ENCODE measurements around the gene EEF1AKMT2. TPM values are rescaled to one million over a fixed set of nuclear protein-coding genes. Genes with fewer than 3 reads are reported as not detected.
"Not testable (repeated sequence)": the region's sequence is repeated elsewhere in the genome, so short reads cannot be mapped to it uniquely, and the experiment has no call there.

EEF1AKMT2 gene
- total RNA-seq, 6 experiments from 2014 or later: 5.3 to 7.9 (median 7.4) TPM

DNA sequence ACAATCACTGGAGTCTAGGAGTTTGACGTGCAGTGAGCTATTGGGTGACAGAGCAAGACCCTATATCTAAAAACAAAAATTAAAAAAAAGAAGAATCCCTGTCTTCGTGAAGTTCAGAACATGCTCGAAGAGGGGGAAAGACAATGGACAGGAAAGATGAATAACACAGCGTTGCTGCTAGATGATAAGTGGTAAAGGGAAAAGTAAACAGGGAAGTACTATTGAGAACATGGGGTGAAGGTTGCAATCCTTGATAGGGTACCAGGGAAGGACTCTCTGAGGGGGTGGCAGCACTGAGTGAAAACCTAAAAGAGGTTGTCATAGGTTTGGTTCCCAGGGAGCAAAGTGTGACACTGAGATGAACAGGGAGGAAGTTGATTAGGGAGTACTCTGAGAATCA, 7.1 kb upstream of the EEF1AKMT2 start:
- intact Hi-C loops (cut with DNase I): no loop called here

DNA sequence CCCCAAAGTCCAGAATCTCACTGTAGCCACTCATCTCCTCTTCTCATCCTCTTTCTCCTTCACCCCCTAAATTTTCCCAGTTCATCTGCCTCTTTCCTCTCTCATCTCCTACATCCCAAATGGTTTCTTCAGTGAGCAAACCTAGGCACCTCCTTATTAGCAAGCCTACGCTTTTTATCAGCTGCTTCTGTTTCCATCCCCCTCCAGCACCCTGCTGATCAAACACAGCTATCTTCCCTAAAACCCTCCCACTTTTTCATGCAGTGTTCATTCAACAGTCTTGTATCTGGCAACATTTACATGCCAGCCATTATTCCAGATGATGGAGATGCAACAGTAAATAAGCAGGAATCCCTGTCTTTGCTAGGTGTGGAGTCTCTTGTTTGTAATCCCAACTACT, 6.7 kb upstream of the EEF1AKMT2 start:
- H3K4me3 ChIP-seq: no peak overlapping the region
- no peak for ATAC-seq
- TF ChIP-seq, protein P1, sequence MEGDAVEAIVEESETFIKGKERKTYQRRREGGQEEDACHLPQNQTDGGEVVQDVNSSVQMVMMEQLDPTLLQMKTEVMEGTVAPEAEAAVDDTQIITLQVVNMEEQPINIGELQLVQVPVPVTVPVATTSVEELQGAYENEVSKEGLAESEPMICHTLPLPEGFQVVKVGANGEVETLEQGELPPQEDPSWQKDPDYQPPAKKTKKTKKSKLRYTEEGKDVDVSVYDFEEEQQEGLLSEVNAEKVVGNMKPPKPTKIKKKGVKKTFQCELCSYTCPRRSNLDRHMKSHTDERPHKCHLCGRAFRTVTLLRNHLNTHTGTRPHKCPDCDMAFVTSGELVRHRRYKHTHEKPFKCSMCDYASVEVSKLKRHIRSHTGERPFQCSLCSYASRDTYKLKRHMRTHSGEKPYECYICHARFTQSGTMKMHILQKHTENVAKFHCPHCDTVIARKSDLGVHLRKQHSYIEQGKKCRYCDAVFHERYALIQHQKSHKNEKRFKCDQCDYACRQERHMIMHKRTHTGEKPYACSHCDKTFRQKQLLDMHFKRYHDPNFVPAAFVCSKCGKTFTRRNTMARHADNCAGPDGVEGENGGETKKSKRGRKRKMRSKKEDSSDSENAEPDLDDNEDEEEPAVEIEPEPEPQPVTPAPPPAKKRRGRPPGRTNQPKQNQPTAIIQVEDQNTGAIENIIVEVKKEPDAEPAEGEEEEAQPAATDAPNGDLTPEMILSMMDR (IDR thresholded peaks at IDR 0.05): no peak
- no peak for TF ChIP-seq POLR2A (IDR thresholded peaks at IDR 0.05)
- WGBS (ENCODE audit: insufficient coverage, low coverage, low lambda C conversion rate, missing lambda C conversion rate): 100% methylated on average over 1 of the region's 1 CpG
- no peak overlapping the region for H3K27ac ChIP-seq
- H3K36me3 ChIP-seq: no peaks in the 10 kb centered on the region
- DNase-seq: no peak
- H3K27me3 ChIP-seq: no peaks in the 10 kb centered on the region
- H3K4me1 ChIP-seq: peaks cover 0 to 10% (median 5%) of the 10 kb centered on the region in 4 donors
- intact Hi-C loops (cut with DNase I): no loop called here
- H3K9me3 ChIP-seq: no peaks in the 10 kb centered on the region

More for the DNA sequence above, 7.1 kb upstream of the EEF1AKMT2 start:
- H3K27ac ChIP-seq: no peak overlapping the region
- no peaks in the 10 kb centered on the region for H3K27me3 ChIP-seq
- no peaks in the 10 kb centered on the region for H3K9me3 ChIP-seq
- no peak overlapping the region for H3K4me3 ChIP-seq
- DNase-seq (no peak), ATAC-seq (no peak)
- WGBS (ENCODE audit: insufficient coverage, low coverage, low lambda C conversion rate, missing lambda C conversion rate): 47% methylated on average over 4 of the region's 4 CpGs
- H3K4me1 ChIP-seq: peaks cover 0 to 10% (median 5%) of the 10 kb centered on the region in 4 donors
- H3K36me3 ChIP-seq: no peaks in the 10 kb centered on the region
- no peak for TF ChIP-seq POLR2A (IDR thresholded peaks at IDR 0.05)
- TF ChIP-seq, protein P1 (IDR thresholded peaks at IDR 0.05): no peak

DNA sequence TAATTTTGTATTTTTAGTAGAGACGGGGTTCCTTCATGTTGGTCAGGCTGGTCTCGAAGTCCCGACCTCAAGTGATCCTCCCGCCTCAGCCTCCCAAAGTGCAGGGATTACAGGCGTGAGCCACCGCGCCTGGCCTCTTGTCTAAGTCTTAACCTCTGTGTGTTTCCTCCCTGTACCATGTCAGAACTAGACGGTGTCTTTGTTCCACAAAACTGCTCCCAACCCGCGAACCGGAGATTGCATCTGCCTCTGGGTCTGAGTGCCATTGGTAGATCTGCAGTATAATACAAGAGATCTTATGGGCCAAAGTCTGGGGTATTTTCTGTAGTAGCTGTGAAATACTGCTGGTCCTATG, 1.3 kb upstream of the EEF1AKMT2 start:
- ATAC-seq (no peak), DNase-seq (no peak)
- Histone ChIP-seq H3K27me3 (no peaks in the 10 kb centered on the region), H3K4me3 (peak overlapping the region; percentile 70 to 92 (median 77)), H3K4me1 (peaks cover 0 to 7% (median 3%) of the 10 kb centered on the region in 4 donors), H3K27ac (no peak overlapping the region), H3K9me3 (no peaks in the 10 kb centered on the region), H3K36me3 (peaks cover 0 to 4% (median 0%) of the 10 kb centered on the region in 4 donors)
- WGBS (ENCODE audit: insufficient coverage, low coverage, low lambda C conversion rate, missing lambda C conversion rate): no CpG with 5 or more reads among the region's 11 CpGs
- TF ChIP-seq, protein P1 (IDR thresholded peaks at IDR 0.05): no peak
- TF ChIP-seq POLR2A (IDR thresholded peaks at IDR 0.05): no peak
- intact Hi-C loops (cut with DNase I): no loop called here

DNA sequence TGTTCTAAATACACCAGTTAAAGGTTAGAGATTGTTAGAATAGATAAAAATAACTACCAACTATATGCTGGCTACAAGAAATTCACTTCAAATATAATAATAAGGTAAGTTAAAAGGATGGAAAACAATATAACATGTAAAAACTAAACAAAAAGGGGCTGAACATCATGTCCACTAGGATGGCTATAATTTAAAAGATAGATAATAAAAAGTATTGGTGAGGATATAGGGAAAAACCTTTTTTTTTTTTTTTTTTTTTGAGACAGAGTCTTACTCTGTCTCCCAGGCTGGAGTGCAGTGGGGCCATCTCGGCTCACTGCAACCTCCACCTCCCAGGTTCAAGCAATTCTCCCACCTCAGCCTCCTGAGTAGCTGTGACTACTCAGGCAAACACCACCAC, 8.8 kb downstream of the EEF1AKMT2 start:
- H3K9me3 ChIP-seq; H3K4me3 ChIP-seq; H3K27me3 ChIP-seq; H3K27ac ChIP-seq; DNase-seq; H3K4me1 ChIP-seq; H3K36me3 ChIP-seq; ATAC-seq; intact Hi-C loops (cut with DNase I): not testable (repeated sequence)
- WGBS (ENCODE audit: insufficient coverage, low coverage, low lambda C conversion rate, missing lambda C conversion rate): 100% methylated on average over 1 of the region's 1 CpG

DNA sequence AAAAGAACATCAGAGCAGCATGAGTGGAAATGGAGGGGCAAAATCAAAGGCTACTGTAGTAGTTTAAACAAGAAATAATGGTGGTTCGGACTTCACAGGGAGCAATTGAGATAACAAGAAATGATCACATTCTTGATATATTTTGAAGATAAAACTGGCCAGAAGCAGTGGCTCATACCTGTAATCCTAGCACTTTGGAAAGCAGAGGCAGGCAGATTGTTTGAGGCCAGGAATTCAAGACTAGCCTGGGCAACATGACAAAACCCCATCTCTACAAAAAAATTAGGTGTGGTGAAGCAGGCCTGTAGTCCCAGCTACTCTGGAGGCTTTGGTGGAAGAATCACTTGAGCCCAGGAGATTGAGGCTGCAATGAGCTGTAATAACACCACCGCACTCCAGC, 22.9 kb downstream of the EEF1AKMT2 start:
- TF ChIP-seq POLR2A (IDR thresholded peaks at IDR 0.05): no peak
- TF ChIP-seq, protein P1 (IDR thresholded peaks at IDR 0.05): no peak
- no peak overlapping the region for H3K27ac ChIP-seq
- DNase-seq (no peak), ATAC-seq (no peak)
- no peaks in the 10 kb centered on the region for H3K4me1 ChIP-seq
- H3K9me3 ChIP-seq: no peaks in the 10 kb centered on the region
- H3K36me3 ChIP-seq: peaks cover 0 to 4% (median 0%) of the 10 kb centered on the region in 4 donors
- H3K4me3 ChIP-seq: no peak overlapping the region
- WGBS (ENCODE audit: insufficient coverage, low coverage, low lambda C conversion rate, missing lambda C conversion rate): 100% methylated on average over 1 of the region's 2 CpGs
- H3K27me3 ChIP-seq: no peaks in the 10 kb centered on the region
- intact Hi-C loops (cut with DNase I): no loop called here

All from right lobe of liver (tissue), 6 donors.